WTC11 (cell line): Measurements from ENCODE around the gene MRPS6.

Experiments
- ESRRA ChIP-seq: sonication (generic); formaldehyde crosslinking; IDR thresholded peaks from 2 replicates; pipeline ENCODE4 v1.8.1; 2022; ENCODE audit warnings: mild to moderate bottlenecking, missing genetic modification reagents, borderline replicate concordance
- ETV6 ChIP-seq: sonication (generic); formaldehyde crosslinking; IDR thresholded peaks from 2 replicates; pipeline ENCODE4 v1.8.1; 2022; ENCODE audit warnings: mild to moderate bottlenecking, missing genetic modification reagents
- FOXJ3 ChIP-seq: sonication (generic); formaldehyde crosslinking; IDR thresholded peaks from 2 replicates; pipeline ENCODE4 v1.9.0; 2021; ENCODE audit warnings: missing genetic modification reagents, mild to moderate bottlenecking, borderline replicate concordance
- NR3C1 ChIP-seq: sonication (generic); formaldehyde crosslinking; conservative IDR thresholded peaks from 2 replicates; pipeline ENCODE4 v1.8.1; 2023; ENCODE audit warnings: low read depth, mild to moderate bottlenecking, missing genetic modification reagents
- TF ChIP-seq, protein P1 (sequence below): fragments of 200-600 bp; IDR thresholded peaks from 2 replicates; pipeline ENCODE4 v1.8.0; 2022; ENCODE audit warnings: antibody characterized with exemption
- TF ChIP-seq, protein P2 (sequence below): sonication (generic); formaldehyde crosslinking; IDR thresholded peaks from 2 replicates; pipeline ENCODE4 v1.8.0; 2022; ENCODE audit warnings: mild to moderate bottlenecking, missing genetic modification reagents
- TF ChIP-seq, protein P3 (sequence below): sonication (generic); formaldehyde crosslinking; IDR thresholded peaks from 2 replicates; pipeline ENCODE4 v1.8.1; 2022; ENCODE audit warnings: mild to moderate bottlenecking, moderate library complexity, missing genetic modification reagents

DNA sequence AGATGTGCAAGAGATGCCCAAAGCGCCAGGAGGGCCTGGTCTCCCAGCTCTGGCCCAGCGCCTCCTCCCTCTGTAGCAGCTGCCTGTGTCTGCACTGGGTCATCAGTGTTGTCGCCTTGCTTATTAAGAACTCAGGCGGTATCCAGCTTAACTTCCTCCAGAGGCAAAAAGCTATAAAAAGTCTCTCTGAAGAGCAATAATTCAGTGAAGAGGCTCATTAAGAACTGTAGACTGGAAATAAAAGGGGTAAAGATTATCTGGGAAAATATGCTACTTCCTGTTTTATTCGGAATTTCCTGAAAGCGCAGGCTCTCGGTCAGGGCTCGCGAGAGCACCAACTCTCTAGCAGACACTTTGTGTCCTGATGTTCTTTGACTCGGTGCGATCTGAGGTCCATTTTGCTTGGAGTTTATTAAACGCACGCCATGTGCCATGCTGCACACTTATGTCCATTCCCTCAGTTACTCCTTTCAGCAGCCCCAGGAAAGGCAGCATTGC is 70.4 kb downstream of the MRPS6 start:
- TF ChIP-seq NR3C1 (CRISPR knock-in tag) (no peak), ETV6 (CRISPR knock-in tag) (no peak), ESRRA (CRISPR knock-in tag) (no peak), FOXJ3 (CRISPR knock-in tag) (no peak)
- TF ChIP-seq, protein P1, sequence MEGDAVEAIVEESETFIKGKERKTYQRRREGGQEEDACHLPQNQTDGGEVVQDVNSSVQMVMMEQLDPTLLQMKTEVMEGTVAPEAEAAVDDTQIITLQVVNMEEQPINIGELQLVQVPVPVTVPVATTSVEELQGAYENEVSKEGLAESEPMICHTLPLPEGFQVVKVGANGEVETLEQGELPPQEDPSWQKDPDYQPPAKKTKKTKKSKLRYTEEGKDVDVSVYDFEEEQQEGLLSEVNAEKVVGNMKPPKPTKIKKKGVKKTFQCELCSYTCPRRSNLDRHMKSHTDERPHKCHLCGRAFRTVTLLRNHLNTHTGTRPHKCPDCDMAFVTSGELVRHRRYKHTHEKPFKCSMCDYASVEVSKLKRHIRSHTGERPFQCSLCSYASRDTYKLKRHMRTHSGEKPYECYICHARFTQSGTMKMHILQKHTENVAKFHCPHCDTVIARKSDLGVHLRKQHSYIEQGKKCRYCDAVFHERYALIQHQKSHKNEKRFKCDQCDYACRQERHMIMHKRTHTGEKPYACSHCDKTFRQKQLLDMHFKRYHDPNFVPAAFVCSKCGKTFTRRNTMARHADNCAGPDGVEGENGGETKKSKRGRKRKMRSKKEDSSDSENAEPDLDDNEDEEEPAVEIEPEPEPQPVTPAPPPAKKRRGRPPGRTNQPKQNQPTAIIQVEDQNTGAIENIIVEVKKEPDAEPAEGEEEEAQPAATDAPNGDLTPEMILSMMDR, result no peak
- TF ChIP-seq, protein P2, sequence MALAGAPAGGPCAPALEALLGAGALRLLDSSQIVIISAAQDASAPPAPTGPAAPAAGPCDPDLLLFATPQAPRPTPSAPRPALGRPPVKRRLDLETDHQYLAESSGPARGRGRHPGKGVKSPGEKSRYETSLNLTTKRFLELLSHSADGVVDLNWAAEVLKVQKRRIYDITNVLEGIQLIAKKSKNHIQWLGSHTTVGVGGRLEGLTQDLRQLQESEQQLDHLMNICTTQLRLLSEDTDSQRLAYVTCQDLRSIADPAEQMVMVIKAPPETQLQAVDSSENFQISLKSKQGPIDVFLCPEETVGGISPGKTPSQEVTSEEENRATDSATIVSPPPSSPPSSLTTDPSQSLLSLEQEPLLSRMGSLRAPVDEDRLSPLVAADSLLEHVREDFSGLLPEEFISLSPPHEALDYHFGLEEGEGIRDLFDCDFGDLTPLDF (CRISPR knock-in tag), result no peak
- TF ChIP-seq, protein P3, sequence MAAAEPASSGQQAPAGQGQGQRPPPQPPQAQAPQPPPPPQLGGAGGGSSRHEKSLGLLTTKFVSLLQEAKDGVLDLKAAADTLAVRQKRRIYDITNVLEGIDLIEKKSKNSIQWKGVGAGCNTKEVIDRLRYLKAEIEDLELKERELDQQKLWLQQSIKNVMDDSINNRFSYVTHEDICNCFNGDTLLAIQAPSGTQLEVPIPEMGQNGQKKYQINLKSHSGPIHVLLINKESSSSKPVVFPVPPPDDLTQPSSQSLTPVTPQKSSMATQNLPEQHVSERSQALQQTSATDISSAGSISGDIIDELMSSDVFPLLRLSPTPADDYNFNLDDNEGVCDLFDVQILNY (CRISPR knock-in tag), result no peak
